Left ventricle myocardium inferior (tissue), 1 donor: ENCODE results near the gene EXOSC3. TPM values are rescaled to one million over a fixed set of nuclear protein-coding genes. Genes with fewer than 3 reads are reported as not detected.

Experiments used
- DNase-seq: peaks from one replicate; pipeline ENCODE4 v3.0.0-alpha.2; 2020
- H3K27ac ChIP-seq: fragments of 200-600 bp; replicated peaks from 2 replicates; pipeline ENCODE4 v1.8.0; 2021
- H3K27me3 ChIP-seq: fragments of 200-600 bp; 2 replicates; pipeline ENCODE4 v1.8.0; 2021; ENCODE audit warnings: low read depth
- H3K36me3 ChIP-seq: fragments of 200-600 bp; 2 replicates; pipeline ENCODE4 v1.8.0; 2021
- H3K4me1 ChIP-seq: fragments of 200-600 bp; 2 replicates; pipeline ENCODE4 v1.8.0; 2021
- H3K4me3 ChIP-seq: fragments of 200-600 bp; 2 replicates; pipeline ENCODE4 v1.8.0; 2021; ENCODE audit warnings: mild to moderate bottlenecking, moderate library complexity
- H3K9me3 ChIP-seq: fragments of 200-600 bp; replicated peaks from 2 replicates; pipeline ENCODE4 v1.8.0; 2021
- intact Hi-C: fragments of 100-400 bp; cut with micrococcal nuclease; formaldehyde crosslinking; loops from one replicate; pipeline ENCODE4 v1.11.0; 2022
- total RNA-seq: library from RNA; stranded (reverse); fragmentation: NEBNext Ultra II Directional; extraction: Animal tissue kit (Norgen Biotek cat#: 25700); gene quantifications from one replicate; pipeline ENCODE4 v1.2.1, GENCODE V29; 2021
- TF ChIP-seq, protein P1 (sequence below): fragments of 200-600 bp; IDR thresholded peaks from 2 replicates; pipeline ENCODE4 v1.8.0; 2021; ENCODE audit warnings: antibody characterized with exemption, mild to moderate bottlenecking, borderline replicate concordance
- donor health status: DM: no; HTN: yes; CAD: no; lungs with severe emphysema.

Gene EXOSC3
- total RNA-seq, 1 donor from 2014 or later, result 15.9 TPM

DNA sequence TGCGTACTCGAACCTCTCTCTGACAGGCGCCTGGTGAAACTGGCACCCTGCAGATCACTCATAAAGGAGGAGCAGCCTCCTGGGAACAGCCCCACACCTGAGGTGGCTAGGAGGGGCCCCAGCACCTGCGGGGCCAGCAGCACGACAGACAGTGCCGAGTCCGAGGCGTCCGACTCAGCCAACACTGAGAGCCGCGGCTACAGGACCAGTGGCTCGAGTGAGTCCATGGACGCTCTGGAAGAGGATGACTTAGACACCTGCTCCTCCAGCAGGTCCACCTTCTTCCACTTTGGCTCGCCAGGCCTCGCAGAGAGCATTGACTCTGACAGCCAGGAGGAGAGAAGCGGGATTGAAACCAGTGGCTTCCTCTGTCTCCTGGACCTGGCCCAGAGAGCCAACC is 44.7 kb downstream of the EXOSC3 start:
- Histone ChIP-seq H3K36me3 (no peaks in the 10 kb centered on the region), H3K9me3 (no peaks in the 10 kb centered on the region), H3K4me3 (no peak overlapping the region), H3K27ac (no peak overlapping the region), H3K4me1 (no peaks in the 10 kb centered on the region), H3K27me3 (no peaks in the 10 kb centered on the region)
- DNase-seq, result no peak
- intact Hi-C loops, result no loop called here
- TF ChIP-seq, protein P1, sequence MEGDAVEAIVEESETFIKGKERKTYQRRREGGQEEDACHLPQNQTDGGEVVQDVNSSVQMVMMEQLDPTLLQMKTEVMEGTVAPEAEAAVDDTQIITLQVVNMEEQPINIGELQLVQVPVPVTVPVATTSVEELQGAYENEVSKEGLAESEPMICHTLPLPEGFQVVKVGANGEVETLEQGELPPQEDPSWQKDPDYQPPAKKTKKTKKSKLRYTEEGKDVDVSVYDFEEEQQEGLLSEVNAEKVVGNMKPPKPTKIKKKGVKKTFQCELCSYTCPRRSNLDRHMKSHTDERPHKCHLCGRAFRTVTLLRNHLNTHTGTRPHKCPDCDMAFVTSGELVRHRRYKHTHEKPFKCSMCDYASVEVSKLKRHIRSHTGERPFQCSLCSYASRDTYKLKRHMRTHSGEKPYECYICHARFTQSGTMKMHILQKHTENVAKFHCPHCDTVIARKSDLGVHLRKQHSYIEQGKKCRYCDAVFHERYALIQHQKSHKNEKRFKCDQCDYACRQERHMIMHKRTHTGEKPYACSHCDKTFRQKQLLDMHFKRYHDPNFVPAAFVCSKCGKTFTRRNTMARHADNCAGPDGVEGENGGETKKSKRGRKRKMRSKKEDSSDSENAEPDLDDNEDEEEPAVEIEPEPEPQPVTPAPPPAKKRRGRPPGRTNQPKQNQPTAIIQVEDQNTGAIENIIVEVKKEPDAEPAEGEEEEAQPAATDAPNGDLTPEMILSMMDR, result no peak

DNA sequence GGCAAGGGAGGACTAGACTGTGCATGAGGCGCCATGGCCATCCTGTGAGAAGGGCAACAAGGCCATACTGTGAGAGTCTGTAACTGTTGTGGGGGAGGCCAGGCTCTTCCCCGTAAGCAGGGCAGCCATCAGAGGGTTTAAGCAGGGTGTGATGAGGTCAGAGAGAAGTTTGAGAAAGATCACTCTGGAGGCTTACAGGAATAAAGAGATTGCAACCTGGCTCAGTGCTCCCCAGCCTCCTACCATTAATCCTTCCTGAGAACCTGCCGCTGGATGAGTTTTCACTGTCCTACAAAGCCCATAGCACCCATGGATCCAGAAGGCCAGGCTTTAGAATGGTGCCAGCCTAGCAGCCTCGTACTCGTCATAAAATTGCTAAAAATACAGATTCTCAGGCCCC is 45.6 kb downstream of the EXOSC3 start:
- no peaks in the 10 kb centered on the region for H3K9me3 ChIP-seq
- H3K4me1 ChIP-seq, result no peaks in the 10 kb centered on the region
- no peaks in the 10 kb centered on the region for H3K36me3 ChIP-seq
- intact Hi-C loops, result no loop called here
- no peaks in the 10 kb centered on the region for H3K27me3 ChIP-seq
- no peak overlapping the region for H3K4me3 ChIP-seq
- DNase-seq, result no peak
- no peak overlapping the region for H3K27ac ChIP-seq
- TF ChIP-seq, protein P1, result no peak

DNA sequence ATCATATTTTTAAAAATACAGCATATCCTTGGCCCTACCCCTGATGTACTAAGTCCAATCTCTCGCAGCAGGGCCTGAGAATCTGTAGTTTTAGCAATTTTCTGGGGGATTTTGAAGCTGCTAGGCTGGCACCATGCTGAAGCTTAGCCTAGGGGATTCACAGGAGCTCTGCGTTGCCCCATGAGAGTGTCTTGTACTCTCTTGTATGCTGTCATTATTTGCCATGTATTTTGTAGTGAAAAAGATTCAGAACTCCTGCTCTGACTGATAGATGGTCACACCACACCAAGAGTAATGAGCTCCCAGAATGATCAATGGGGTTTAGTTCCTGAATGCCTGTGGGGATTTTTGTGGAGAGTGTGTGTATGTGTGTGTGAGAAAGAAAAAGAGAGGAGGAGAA is 51.9 kb downstream of the EXOSC3 start:
- DNase-seq, result no peak
- intact Hi-C loops, result no loop called here
- Histone ChIP-seq H3K4me3 (no peak overlapping the region), H3K9me3 (no peaks in the 10 kb centered on the region), H3K36me3 (no peaks in the 10 kb centered on the region), H3K27ac (no peak overlapping the region), H3K4me1 (no peaks in the 10 kb centered on the region), H3K27me3 (peaks cover 5% of the 10 kb centered on the region)
- TF ChIP-seq, protein P1, result no peak

DNA sequence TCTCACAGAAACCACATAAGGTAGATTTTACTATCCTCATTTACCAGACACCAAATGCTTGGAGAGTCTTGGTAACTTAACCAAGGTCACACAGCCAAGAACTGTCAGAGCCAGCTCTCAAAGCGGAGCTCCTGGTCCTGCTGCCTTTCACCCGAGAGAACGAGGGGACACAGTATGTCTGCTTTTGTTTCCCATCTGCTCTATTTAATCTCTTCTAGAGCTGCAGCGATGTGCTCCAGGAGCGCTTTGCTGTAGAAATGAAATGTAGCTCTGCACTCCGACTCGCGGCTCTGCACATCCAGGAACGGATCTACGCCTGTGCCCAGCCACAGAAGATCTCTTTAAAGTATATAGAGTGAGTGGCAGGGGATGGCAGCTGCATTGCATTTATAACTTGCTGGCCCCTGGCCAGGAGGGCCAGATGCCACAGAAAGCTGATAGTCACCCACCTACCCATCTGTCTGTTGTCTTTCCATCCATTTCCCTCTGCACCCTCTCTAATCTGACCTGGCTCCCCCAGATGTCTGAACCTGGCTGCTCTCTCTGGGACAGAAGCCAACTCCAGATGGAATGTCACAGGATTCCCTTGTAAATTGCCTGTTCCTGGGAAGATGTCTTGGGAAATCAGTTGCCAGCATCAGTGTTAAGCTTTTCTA is 52.6 kb downstream of the EXOSC3 start:
- H3K27ac ChIP-seq, result no peak overlapping the region
- H3K36me3 ChIP-seq, result no peaks in the 10 kb centered on the region
- no peaks in the 10 kb centered on the region for H3K9me3 ChIP-seq
- peaks cover 9% of the 10 kb centered on the region for H3K27me3 ChIP-seq
- TF ChIP-seq, protein P1, result no peak
- intact Hi-C loops, result no loop called here
- no peak overlapping the region for H3K4me3 ChIP-seq
- no peak for DNase-seq
- no peaks in the 10 kb centered on the region for H3K4me1 ChIP-seq

DNA sequence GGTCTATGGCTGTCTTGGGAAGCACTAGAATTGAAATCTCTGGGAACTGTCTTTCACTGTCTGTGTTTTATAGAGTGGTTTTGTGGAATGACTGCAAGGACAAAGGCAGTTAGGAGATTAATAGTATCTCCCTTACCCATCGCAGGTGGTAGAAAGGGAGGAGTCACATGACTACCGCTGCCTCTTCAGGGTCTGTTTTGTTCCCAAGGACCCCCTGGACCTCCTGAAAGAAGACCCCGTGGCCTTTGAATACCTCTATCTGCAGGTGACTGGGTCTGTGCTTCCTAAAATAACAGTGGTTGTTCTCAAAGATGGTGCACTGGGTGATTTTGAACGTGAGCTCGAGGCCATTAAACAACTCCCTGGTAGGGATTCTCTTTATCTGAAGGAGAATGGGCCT is 54.0 kb downstream of the EXOSC3 start:
- Histone ChIP-seq H3K36me3 (no peaks in the 10 kb centered on the region), H3K4me3 (no peak overlapping the region), H3K9me3 (no peaks in the 10 kb centered on the region), H3K27me3 (peaks cover 15% of the 10 kb centered on the region), H3K4me1 (no peaks in the 10 kb centered on the region), H3K27ac (no peak overlapping the region)
- intact Hi-C loops, result no loop called here
- no peak for DNase-seq
- TF ChIP-seq, protein P1, result no peak
